Left lobe of liver (tissue), 2 donors: ENCODE data around the gene WFDC1. TPM values are rescaled to one million over a fixed set of nuclear protein-coding genes. Genes with fewer than 3 reads are reported as not detected.

Source experiments
- ATAC-seq: fragments of 200-7000 bp; cut with Tn5 transposase; one replicate; pipeline ENCODE4 v1.9.1; 2020; ENCODE audit warnings: mild to moderate bottlenecking, moderate library complexity
- DNase-seq: peaks from one replicate; pipeline ENCODE4 v3.0.0-alpha.2; 2020; ENCODE audit warnings: low spot score
- total RNA-seq: library from RNA; stranded (reverse); gene quantifications from one replicate; pipeline ENCODE4 v1.2.1, GENCODE V29; 2021
- donor health status: DM: no; HTN: no; CAD: no; lungs with moderate emphysema.
- donor health status: DM: no; HTN: yes; CAD: no.

WFDC1 gene
- total RNA-seq, 1 donor from 2014 or later, result 1.4 TPM

DNA sequence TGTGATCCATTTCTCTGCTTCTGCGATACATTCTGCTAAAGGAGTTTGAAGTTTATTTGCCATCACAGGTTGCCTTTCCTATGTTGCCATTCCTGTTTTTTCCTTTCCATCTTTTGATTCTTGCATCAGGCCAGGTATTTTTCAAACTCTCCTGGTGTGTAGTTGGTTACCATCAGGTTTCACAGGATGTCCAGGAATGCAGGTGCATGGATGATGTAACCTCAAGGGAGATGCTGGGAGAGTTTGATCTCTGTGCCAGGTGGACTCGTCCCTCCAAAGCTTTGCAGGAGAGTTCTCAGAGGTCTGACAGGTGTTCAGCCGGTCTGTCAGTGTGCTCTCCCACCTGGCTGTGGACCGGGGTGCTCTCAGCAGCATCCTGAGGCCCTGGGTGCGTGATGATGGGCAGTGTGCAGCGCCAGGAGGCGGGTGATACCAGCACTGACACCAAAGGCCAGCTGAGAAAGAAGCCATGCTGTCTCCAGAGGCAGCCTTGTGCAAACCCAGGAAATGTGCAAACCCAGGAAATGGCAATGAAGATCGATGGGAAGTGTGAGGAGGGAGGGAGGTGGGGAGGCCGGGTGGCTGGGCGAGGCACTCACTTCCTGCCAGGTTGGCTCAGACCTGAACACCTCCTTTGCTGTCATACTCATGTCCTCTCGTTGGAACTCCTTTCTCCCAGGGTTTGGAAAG is 75.4 kb downstream of the WFDC1 start:
- no peak for DNase-seq
- ATAC-seq, result no peak

- no peak for DNase-seq
- ATAC-seq, result no peak
These were observed 76.3 kb downstream of the WFDC1 start for GRCh38 chr16:84370723-84371552.

- no peak for DNase-seq
- no peak for ATAC-seq
These were observed 76.8 kb downstream of the WFDC1 start for GRCh38 chr16:84371553-84371865.

- no peak for ATAC-seq
- DNase-seq, result no peak
These were observed 79.3 kb downstream of the WFDC1 start for GRCh38 chr16:84373907-84374489.

GRCh38 chr16:84378099-84378498 is 83.4 kb downstream of the WFDC1 start:
- no peak for ATAC-seq

DNA sequence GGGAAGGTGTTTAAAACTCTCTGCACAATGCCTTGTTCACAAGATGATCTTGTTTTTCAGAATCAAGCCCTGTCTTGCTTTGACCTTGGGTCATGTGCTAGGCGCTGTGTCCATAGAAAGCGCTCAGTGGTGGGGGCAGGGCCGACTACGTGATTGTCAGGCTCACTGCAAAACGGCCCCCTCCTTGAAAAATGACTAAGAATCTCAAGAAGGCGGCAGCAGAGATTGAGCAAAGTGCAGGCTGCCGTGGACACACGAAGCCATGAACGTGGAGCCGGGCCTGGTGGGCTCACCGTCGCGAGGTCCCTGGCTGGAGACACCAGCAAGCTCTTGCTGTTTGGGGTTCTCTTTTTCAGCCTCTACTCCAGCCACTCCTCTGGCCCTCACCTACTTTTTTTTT is 83.9 kb downstream of the WFDC1 start:
- ATAC-seq (no peak), DNase-seq (no peak)

More at GRCh38 chr16:84378099-84378498, 83.4 kb downstream of the WFDC1 start:
- no peak for DNase-seq

GRCh38 chr16:84379008-84379708 is 84.5 kb downstream of the WFDC1 start:
- DNase-seq, result no peak
- ATAC-seq, result no peak

Other genes with a start within 250 kb of the WFDC1 start
- gene MBTPS1, start 177.9 kb upstream of the WFDC1 start, total RNA-seq, result 41.3 TPM
- 4.7 TPM for gene HSDL1, start 149.7 kb upstream of the WFDC1 start, total RNA-seq
- gene DNAAF1, start 149.6 kb upstream of the WFDC1 start, total RNA-seq, result not detected
- 19.9 TPM for gene TAF1C, start 107.8 kb upstream of the WFDC1 start, total RNA-seq
- gene ADAD2, start 103.7 kb upstream of the WFDC1 start, total RNA-seq, result not detected
- gene KCNG4, start 54.9 kb upstream of the WFDC1 start, total RNA-seq, result not detected
- gene ATP2C2, start 73.7 kb downstream of the WFDC1 start, total RNA-seq, result 0.18 TPM
- gene MEAK7, start 209.8 kb downstream of the WFDC1 start, total RNA-seq, result 2.9 TPM